Colon (tissue), 2 donors: ENCODE data around the gene FAM83B.

Experiments used
- FAIRE-seq: peaks from 2 replicates; lab custom pipeline; 2012; peaks lifted over from hg19 to GRCh38; lab: Jason Lieb, UNC
- donor health status: control.
- donor health status: control.

Gene FAM83B

DNA sequence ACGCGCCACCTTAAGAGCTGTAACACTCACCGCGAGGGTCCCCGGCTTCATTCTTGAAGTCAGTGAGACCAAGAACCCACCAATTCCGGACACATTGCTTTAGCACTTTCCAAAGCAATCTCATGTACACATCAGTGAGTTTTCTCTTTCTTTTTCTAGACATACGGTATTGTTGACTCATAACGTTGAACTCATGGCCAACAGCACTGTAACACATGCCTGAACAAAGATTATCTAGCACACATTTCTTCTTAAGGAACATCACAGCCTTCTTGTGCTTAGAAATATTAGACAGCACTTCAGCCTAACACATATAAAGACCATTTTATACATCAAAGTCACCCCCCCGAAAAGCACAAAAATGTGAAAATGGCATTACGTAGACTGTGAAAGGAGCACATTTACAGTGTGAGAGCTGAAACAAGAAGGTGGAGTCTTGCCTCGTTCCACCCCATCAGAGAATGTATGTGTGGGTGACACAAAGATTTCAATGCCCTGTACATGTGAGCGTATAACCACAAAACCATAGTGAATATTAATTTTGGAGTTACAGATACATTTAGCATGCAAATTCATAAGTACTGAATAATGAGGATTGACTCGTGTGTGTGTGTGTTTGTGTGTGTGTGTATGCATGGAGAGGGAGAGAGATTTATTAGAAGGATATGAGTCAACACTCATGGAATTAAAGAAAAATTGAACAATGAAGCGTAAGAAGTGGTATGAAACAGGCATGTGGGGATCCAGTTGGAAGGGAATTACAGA is 134.1 kb downstream of the FAM83B start:
- no peak for FAIRE-seq

DNA sequence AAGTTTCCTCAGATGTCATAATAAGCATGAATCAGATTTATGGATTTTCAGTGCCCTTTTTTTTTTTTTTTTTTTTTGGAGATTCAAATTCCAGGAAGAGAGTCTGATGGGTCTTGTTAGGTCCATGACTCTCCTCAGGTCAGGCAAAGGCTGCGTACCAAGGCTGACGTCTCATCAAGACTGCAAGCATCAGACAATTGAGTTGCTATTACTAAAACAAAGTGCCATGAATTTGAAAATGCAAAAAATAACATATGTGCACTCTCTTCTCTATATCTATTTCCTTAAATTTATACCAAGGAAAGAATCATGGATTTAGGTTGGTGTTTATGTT is 134.7 kb downstream of the FAM83B start:
- FAIRE-seq: no peak

DNA sequence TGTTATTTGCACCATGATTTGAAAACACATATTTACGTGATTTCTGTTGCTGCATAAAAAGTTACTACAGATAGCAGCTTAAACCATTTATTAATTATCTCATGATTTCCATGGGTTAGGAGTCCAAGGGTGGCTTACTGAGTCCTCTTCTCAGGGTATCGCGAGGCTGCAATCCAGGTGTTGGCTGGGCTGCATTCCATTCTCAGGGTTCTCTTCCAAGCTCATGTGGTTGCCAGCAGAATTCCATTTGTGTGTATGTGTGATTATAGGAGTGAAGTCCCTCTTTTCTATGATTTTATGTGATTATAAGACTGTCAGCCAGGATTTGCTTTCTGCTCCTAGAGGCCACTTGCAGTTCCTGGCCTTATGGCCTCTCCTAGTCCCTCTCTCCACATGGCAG is 135.1 kb downstream of the FAM83B start:
- FAIRE-seq: no peak

DNA sequence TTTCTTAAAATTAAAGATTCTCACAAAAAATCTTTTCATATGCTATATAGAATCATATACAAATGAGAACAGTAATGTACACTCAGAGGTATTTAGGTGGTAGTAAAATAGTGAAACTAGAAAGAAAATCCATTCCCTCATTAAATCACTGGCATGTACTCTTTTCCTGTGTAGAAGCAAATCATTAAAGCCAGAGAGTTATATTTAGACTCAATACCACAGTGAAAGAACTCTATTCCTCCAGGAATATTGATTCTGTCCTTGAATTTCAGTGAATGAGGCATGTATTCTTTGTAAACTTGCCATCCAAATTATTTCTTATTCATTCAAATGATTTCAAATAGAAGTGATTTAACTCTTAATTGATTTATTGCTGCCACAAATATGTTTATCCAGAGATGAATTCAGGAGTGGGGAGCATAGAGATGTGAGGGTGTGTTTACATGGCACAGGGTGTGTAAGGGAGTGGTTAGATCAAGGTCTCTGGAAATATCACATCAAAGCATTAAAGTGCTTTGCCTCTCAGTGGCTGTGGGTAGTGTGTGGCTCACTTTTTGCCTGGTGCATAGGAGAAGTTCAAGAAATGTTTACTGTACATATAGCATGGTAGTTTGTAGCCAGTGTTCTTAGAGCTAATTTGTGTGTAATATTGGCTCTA is 141.2 kb downstream of the FAM83B start:
- no peak for FAIRE-seq

DNA sequence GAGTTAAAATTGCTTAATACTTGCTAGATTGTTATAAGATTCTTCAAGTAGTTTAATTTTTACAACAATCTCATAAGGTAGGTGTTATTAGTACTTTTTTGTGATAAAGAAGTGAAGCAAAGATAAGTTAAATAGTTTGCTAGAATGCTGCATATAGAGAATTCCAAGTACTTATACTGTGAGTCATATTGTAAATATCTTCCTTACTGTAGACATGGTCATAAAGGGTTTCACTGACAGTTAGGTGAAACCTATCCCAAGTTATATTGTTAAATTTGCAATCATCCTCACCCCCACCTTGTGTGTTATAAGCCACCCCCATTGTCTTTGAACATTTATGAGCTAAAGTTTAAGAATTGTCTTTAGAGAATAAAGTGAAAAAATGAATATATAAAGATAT is 142.0 kb downstream of the FAM83B start:
- no peak for FAIRE-seq

DNA sequence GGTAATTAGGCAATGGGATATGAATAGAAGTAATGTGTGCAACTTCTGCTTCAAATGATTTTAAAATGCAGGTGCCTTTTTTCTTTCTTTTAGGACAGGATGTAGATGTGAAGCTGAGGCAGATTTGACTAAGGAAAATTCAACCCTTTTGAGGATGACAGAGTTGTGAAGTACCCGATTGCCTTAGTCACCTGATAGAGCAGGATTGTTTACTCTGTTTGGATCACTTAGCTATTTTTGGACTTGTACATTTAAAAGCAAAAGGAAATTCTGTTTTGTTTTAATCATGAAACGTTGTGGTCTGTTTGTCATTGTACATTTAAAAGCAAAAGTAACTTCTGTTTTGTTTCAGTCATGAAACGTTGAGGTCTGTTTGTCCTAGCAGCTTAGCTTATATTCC is 143.4 kb downstream of the FAM83B start:
- FAIRE-seq: no peak
